Trophoblast cell (in vitro differentiated cells and primary cell): ENCODE measurements around the gene ATF3.
A peak's percentile ranks its signal among the peaks of the same experiment; 100 is the strongest.

Experiments used
- DNase-seq, 2 donors: peaks; one replicate each; pipeline ENCODE4 v3.0.0-alpha.2; 2016
- H2AFZ ChIP-seq: 2 replicates; pipeline ENCODE4 v1.6.1; 2013; ENCODE audit warnings: low read length, moderate library complexity, mild to moderate bottlenecking; ENCODE audit not compliant: insufficient read depth, poor library complexity
- H2AK5ac ChIP-seq: 2 replicates; pipeline ENCODE4 v1.6.1; 2013; ENCODE audit warnings: mild to moderate bottlenecking, low read length
- H2BK120ac ChIP-seq: 2 replicates; pipeline ENCODE4 v1.6.1; 2013; ENCODE audit warnings: low read length, mild to moderate bottlenecking, moderate library complexity; ENCODE audit not compliant: insufficient read depth, poor library complexity
- H2BK12ac ChIP-seq: 2 replicates; pipeline ENCODE4 v1.6.1; 2013; ENCODE audit warnings: mild to moderate bottlenecking, low read length, moderate library complexity
- H2BK5ac ChIP-seq: 2 replicates; pipeline ENCODE4 v1.6.1; 2013; ENCODE audit warnings: low read length, low read depth, moderate library complexity, mild to moderate bottlenecking; ENCODE audit not compliant: poor library complexity
- H3K14ac ChIP-seq: 2 replicates; pipeline ENCODE4 v1.6.1; 2013; ENCODE audit warnings: mild to moderate bottlenecking, low read length
- H3K18ac ChIP-seq: 2 replicates; pipeline ENCODE4 v1.6.1; 2013; ENCODE audit warnings: mild to moderate bottlenecking, low read length
- H3K23ac ChIP-seq: 2 replicates; pipeline ENCODE4 v1.6.1; 2013; ENCODE audit warnings: low read length
- H3K27ac ChIP-seq: 2 replicates; pipeline ENCODE4 v1.5.1; 2013; ENCODE audit warnings: low read depth, mild to moderate bottlenecking, inconsistent platforms, low read length, moderate library complexity
- H3K27me3 ChIP-seq: 2 replicates; pipeline ENCODE4 v1.6.1; 2013; ENCODE audit warnings: inconsistent platforms, mild to moderate bottlenecking, low read length, moderate library complexity; ENCODE audit not compliant: insufficient read depth
- H3K36me3 ChIP-seq, 2 experiments: 1 replicate in 1 of 2; 2 replicates in 1 of 2; pipeline ENCODE4 v1.6.1; 2013; ENCODE audit warnings: low read length in 2 of 2, mild to moderate bottlenecking in 2 of 2, moderate library complexity in 1 of 2; ENCODE audit not compliant: insufficient read depth in 2 of 2, control insufficient read depth in 1 of 2
- H3K4ac ChIP-seq: 2 replicates; pipeline ENCODE4 v1.6.1; 2013; ENCODE audit warnings: low read depth, mild to moderate bottlenecking, low read length, moderate library complexity
- H3K4me1 ChIP-seq, 2 experiments: 1 replicate in 1 of 2; 2 replicates in 1 of 2; pipeline ENCODE4 v1.6.1; 2013; ENCODE audit warnings: low read length in 2 of 2, mild to moderate bottlenecking in 2 of 2, moderate library complexity in 1 of 2; ENCODE audit not compliant: insufficient read depth in 2 of 2, control insufficient read depth in 1 of 2
- H3K4me2 ChIP-seq: 2 replicates; pipeline ENCODE4 v1.6.1; 2013; ENCODE audit warnings: inconsistent platforms, mild to moderate bottlenecking, low read length, moderate library complexity
- H3K4me3 ChIP-seq: 2 replicates; pipeline ENCODE4 v1.5.1; 2013; ENCODE audit warnings: mild to moderate bottlenecking, low read depth, low read length, inconsistent platforms
- H3K79me1 ChIP-seq: one replicate; pipeline ENCODE4 v1.6.1; 2013; ENCODE audit warnings: low read length
- H3K79me2 ChIP-seq: 2 replicates; pipeline ENCODE4 v1.6.1; 2013; ENCODE audit warnings: low read length, mild to moderate bottlenecking; ENCODE audit not compliant: control insufficient read depth, insufficient read depth, poor library complexity
- H3K9ac ChIP-seq: 2 replicates; pipeline ENCODE4 v1.6.1; 2013; ENCODE audit warnings: mild to moderate bottlenecking, low read length
- H3K9me3 ChIP-seq: 2 replicates; pipeline ENCODE4 v1.6.1; 2013; ENCODE audit warnings: low read depth, mild to moderate bottlenecking, control low read depth, inconsistent platforms, low read length; ENCODE audit not compliant: insufficient read depth
- H4K12ac ChIP-seq: 2 replicates; pipeline ENCODE4 v1.6.1; 2013; ENCODE audit warnings: low read depth, mild to moderate bottlenecking, low read length, moderate library complexity
- H4K8ac ChIP-seq: 2 replicates; pipeline ENCODE4 v1.6.1; 2013; ENCODE audit warnings: low read depth, mild to moderate bottlenecking, low read length, moderate library complexity
- H4K91ac ChIP-seq: one replicate; pipeline ENCODE4 v1.6.1; 2013; ENCODE audit warnings: low read depth, mild to moderate bottlenecking, low read length, moderate library complexity
- WGBS: extraction: QIAGEN DNeasy Blood & Tissue Kit; methylation state at CpG from one replicate; pipeline ENCODE4 v1.1.7; 2013; ENCODE audit warnings: missing lambda C conversion rate; ENCODE audit not compliant: insufficient read length, insufficient coverage; ENCODE audit errors: extremely low coverage; 5-methylcytosine and 5-hydroxymethylcytosine counted together

The ATF3 gene

DNA sequence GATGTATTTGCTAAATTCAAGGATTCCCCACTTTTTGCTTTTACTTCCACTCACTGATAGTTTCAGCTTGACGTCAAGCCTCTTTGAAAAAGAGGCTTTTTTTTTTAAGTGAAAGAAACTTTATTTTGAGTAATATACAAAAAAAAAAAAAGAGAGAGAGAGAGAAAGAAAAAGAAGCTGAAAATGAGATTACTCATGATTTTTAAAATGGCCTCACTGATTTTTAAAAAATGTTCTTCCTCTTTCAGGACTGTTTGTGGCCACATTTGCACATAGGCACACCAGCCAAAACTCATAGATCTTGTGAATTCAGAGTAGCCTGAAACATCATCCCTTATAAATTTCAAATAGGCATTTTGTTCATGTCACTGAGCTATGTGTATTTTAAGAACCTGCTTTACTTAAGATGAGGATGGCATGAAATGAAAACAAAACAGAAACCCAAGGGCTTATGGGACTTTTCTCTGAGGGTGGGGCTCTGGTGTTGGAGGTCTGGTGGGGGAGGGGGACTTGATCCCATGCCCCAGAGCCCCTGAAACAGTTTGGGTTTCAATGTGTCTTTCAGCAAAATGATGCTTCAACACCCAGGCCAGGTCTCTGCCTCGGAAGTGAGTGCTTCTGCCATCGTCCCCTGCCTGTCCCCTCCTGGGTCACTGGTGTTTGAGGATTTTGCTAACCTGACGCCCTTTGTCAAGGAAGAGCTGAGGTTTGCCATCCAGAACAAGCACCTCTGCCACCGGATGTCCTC lies 6.1 kb downstream of the ATF3 start:
- peak in 1 of 2 donors; percentile 38 for DNase-seq
- Histone ChIP-seq H3K36me3 (peaks cover 51 to 52% of the 10 kb centered on the region in 2 experiments), H3K9me3 (no peaks in the 10 kb centered on the region), H2BK12ac (no peak overlapping the region), H2BK120ac (no peak overlapping the region), H3K4me2 (no peak overlapping the region), H3K9ac (no peak overlapping the region), H3K18ac (peak overlapping the region; percentile 43), H3K4me1 (peaks cover 15 to 29% of the 10 kb centered on the region in 2 experiments), H3K79me2 (peaks cover 9% of the 10 kb centered on the region), H3K27ac (no peak overlapping the region), H3K79me1 (peaks cover 4% of the 10 kb centered on the region), H4K12ac (no peak overlapping the region), H2BK5ac (no peak overlapping the region), H4K91ac (no peak overlapping the region), H2AK5ac (no peak overlapping the region), H3K14ac (no peak overlapping the region), H3K4me3 (no peak overlapping the region), H3K4ac (peak overlapping the region; percentile 69), H4K8ac (no peak overlapping the region), H2AFZ (no peak overlapping the region), H3K27me3 (no peaks in the 10 kb centered on the region), H3K23ac (no peak overlapping the region)
- WGBS = no CpG with 5 or more reads among the region's 5 CpGs

GRCh38 chr1:212615201-212615470 lies 6.6 kb downstream of the ATF3 start:
- H3K4ac ChIP-seq = no peak overlapping the region
- H2BK5ac ChIP-seq = no peak overlapping the region
- no peak overlapping the region for H3K27ac ChIP-seq
- no peak overlapping the region for H2AK5ac ChIP-seq
- no peak overlapping the region for H2BK12ac ChIP-seq
- H3K4me3 ChIP-seq = no peak overlapping the region
- peaks cover 2% of the 10 kb centered on the region for H3K79me1 ChIP-seq
- H3K4me2 ChIP-seq = no peak overlapping the region
- no peak overlapping the region for H4K12ac ChIP-seq
- H3K36me3 ChIP-seq = peaks cover 53 to 58% of the 10 kb centered on the region in 2 experiments
- H4K91ac ChIP-seq = no peak overlapping the region
- no peak overlapping the region for H3K23ac ChIP-seq
- peaks cover 6% of the 10 kb centered on the region for H3K79me2 ChIP-seq
- peak overlapping the region; percentile 43 for H3K18ac ChIP-seq
- no peaks in the 10 kb centered on the region for H3K27me3 ChIP-seq
- peaks cover 15 to 29% of the 10 kb centered on the region in 2 experiments for H3K4me1 ChIP-seq
- no peak overlapping the region for H4K8ac ChIP-seq
- WGBS = no CpG with 5 or more reads among the region's 9 CpGs
- DNase-seq = peak in 1 of 2 donors; percentile 12
- H3K9ac ChIP-seq = no peak overlapping the region
- H3K14ac ChIP-seq = no peak overlapping the region
- H2AFZ ChIP-seq = no peak overlapping the region
- H2BK120ac ChIP-seq = no peak overlapping the region
- no peaks in the 10 kb centered on the region for H3K9me3 ChIP-seq

DNA sequence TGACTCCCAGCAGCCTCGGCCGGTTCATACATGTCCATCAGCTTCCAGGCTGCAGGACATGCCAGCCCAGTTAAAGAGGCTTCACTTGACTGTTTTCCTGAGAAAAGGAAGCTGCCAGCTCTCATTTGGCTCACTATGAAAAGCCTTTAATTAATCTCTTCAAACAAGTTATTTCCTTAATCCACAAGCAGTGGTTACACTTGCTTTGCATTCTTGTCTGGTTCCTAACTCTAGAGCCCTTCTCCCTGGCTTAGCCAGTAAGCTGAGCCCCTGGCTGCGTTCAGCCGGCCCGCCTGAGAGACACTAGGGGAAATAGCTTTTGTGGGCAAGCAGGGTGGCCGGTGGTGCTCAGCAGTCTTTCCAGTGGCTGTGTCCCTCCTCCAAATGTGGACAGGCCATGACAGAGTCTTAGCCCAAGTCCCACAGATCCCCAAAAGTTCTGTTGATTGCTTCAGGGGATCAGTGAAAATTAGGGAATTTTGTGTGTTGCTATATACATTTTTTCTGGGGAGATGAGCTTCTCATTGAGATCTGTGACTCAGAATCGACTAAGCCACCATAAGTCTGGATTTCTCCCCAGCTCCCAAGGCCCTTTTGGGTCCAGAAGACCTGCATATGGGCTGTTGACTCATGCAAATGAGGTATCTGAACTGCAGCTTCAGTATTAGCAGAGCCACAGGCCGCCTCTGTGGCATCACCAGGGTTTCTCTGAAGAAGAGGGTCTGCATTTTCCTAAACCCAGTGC lies 10.1 kb downstream of the ATF3 start:
- H2BK5ac ChIP-seq = no peak overlapping the region
- H3K4me2 ChIP-seq = no peak overlapping the region
- H2AK5ac ChIP-seq = no peak overlapping the region
- H3K4me1 ChIP-seq = peaks cover 4 to 6% of the 10 kb centered on the region in 2 experiments
- H3K18ac ChIP-seq = no peak overlapping the region
- peaks cover 53 to 65% of the 10 kb centered on the region in 2 experiments for H3K36me3 ChIP-seq
- no peaks in the 10 kb centered on the region for H3K79me2 ChIP-seq
- no peak overlapping the region for H2BK12ac ChIP-seq
- no peak overlapping the region for H3K23ac ChIP-seq
- H3K79me1 ChIP-seq = no peaks in the 10 kb centered on the region
- no peak overlapping the region for H3K4me3 ChIP-seq
- no peak overlapping the region for H4K91ac ChIP-seq
- H3K27ac ChIP-seq = no peak overlapping the region
- H2BK120ac ChIP-seq = no peak overlapping the region
- H3K14ac ChIP-seq = no peak overlapping the region
- no peak overlapping the region for H4K8ac ChIP-seq
- DNase-seq = peak; percentile 34 to 47
- H3K27me3 ChIP-seq = no peaks in the 10 kb centered on the region
- no peak overlapping the region for H3K9ac ChIP-seq
- H4K12ac ChIP-seq = no peak overlapping the region
- H3K4ac ChIP-seq = no peak overlapping the region
- no CpG with 5 or more reads among the region's 8 CpGs for WGBS
- no peaks in the 10 kb centered on the region for H3K9me3 ChIP-seq
- no peak overlapping the region for H2AFZ ChIP-seq

GRCh38 chr1:212620293-212620692 lies 11.7 kb downstream of the ATF3 start:
- Histone ChIP-seq H3K18ac (no peak overlapping the region), H4K8ac (no peak overlapping the region), H3K9me3 (no peaks in the 10 kb centered on the region), H2BK12ac (no peak overlapping the region), H2AK5ac (no peak overlapping the region), H4K12ac (no peak overlapping the region), H3K23ac (no peak overlapping the region), H3K27ac (no peak overlapping the region), H3K4ac (no peak overlapping the region), H3K79me1 (no peaks in the 10 kb centered on the region), H2BK5ac (no peak overlapping the region), H4K91ac (no peak overlapping the region), H3K4me3 (no peak overlapping the region), H3K79me2 (no peaks in the 10 kb centered on the region), H3K9ac (no peak overlapping the region), H2BK120ac (no peak overlapping the region), H3K4me2 (no peak overlapping the region), H2AFZ (no peak overlapping the region), H3K14ac (no peak overlapping the region), H3K4me1 (no peaks in the 10 kb centered on the region), H3K27me3 (no peaks in the 10 kb centered on the region), H3K36me3 (peaks cover 41 to 54% of the 10 kb centered on the region in 2 experiments)
- no CpG with 5 or more reads among the region's 1 CpG for WGBS
- peak; percentile 24 to 41 for DNase-seq
